ENCODE data around the gene MYO1E. TPM values are rescaled to one million over a fixed set of nuclear protein-coding genes. Genes with fewer than 3 reads are reported as not detected.
"Not testable (repeated sequence)": the region's sequence is repeated elsewhere in the genome, so short reads cannot be mapped to it uniquely, and the experiment has no call there.

The MYO1E gene
- total RNA-seq, 6 experiments from 2014 or later, result 45.2 to 139 (median 68.9) TPM

DNA sequence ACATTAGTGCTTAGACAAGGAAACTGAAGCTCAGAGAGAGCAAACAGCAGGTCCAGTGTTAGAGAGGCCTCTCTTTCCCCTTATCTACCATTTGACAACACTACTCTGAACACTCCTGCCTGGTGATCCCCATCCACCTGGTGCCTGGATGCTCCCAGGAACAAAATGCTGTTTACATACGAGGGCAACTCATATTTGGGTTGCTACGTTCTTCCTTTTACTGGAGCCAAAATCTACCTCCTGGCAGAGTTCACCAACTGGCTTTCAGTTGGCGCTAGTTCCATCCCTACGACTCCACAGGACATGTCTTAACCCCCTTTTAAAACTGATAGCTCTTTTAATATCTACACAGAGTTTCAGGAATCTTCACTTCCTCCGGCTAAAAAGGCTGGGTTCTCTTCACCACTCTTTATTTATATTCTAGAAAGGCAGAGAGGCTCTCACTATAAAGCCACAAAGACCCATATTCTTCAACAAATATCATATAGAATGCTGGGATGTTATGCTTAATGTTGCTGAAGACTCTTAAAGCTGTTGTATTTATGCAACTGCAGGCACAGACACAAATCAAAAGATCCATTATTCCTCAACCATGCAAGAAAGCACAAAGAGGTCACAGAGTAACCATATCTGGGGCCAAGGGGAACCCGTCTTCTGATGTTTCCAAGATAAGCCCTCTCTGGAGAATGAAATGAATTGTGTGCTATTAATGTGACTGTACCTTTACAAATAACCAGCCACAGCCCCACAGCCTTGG, 219.8 kb downstream of the MYO1E start:
- ATAC-seq (no peak), DNase-seq (no peak)
- Histone ChIP-seq H3K36me3 (peaks cover 0 to 45% (median 16%) of the 10 kb centered on the region in 4 donors), H3K9me3 (no peaks in the 10 kb centered on the region), H3K27me3 (no peaks in the 10 kb centered on the region), H3K4me1 (no peaks in the 10 kb centered on the region), H3K27ac (no peak overlapping the region), H3K4me3 (no peak overlapping the region)
- intact Hi-C loops (cut with DNase I), result no loop called here
- TF ChIP-seq, protein P1, sequence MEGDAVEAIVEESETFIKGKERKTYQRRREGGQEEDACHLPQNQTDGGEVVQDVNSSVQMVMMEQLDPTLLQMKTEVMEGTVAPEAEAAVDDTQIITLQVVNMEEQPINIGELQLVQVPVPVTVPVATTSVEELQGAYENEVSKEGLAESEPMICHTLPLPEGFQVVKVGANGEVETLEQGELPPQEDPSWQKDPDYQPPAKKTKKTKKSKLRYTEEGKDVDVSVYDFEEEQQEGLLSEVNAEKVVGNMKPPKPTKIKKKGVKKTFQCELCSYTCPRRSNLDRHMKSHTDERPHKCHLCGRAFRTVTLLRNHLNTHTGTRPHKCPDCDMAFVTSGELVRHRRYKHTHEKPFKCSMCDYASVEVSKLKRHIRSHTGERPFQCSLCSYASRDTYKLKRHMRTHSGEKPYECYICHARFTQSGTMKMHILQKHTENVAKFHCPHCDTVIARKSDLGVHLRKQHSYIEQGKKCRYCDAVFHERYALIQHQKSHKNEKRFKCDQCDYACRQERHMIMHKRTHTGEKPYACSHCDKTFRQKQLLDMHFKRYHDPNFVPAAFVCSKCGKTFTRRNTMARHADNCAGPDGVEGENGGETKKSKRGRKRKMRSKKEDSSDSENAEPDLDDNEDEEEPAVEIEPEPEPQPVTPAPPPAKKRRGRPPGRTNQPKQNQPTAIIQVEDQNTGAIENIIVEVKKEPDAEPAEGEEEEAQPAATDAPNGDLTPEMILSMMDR (IDR thresholded peaks at IDR 0.05), result no peak
- no peak for TF ChIP-seq POLR2A (IDR thresholded peaks at IDR 0.05)
- 92% methylated on average over 4 of the region's 6 CpGs for WGBS (ENCODE audit: insufficient coverage, low coverage, low lambda C conversion rate, missing lambda C conversion rate)

GRCh38 chr15:59150185-59150584, 222.5 kb downstream of the MYO1E start:
- TF ChIP-seq POLR2A (IDR thresholded peaks at IDR 0.05), result no peak
- TF ChIP-seq, protein P1 (IDR thresholded peaks at IDR 0.05), result no peak
- Histone ChIP-seq H3K27me3 (no peaks in the 10 kb centered on the region), H3K4me1 (no peaks in the 10 kb centered on the region), H3K27ac (no peak overlapping the region), H3K4me3 (no peak overlapping the region), H3K9me3 (no peaks in the 10 kb centered on the region), H3K36me3 (peaks cover 0 to 36% (median 15%) of the 10 kb centered on the region in 4 donors)
- intact Hi-C loops (cut with DNase I), result no loop called here
- DNase-seq (no peak), ATAC-seq (no peak)
- WGBS (ENCODE audit: insufficient coverage, low coverage, low lambda C conversion rate, missing lambda C conversion rate), result 100% methylated on average over 1 of the region's 2 CpGs

- no peak for TF ChIP-seq POLR2A (IDR thresholded peaks at IDR 0.05)
- TF ChIP-seq, protein P1 (IDR thresholded peaks at IDR 0.05), result no peak
- DNase-seq (no peak), ATAC-seq (no peak)
- Histone ChIP-seq H3K4me3 (no peak overlapping the region), H3K27ac (no peak overlapping the region), H3K4me1 (no peaks in the 10 kb centered on the region), H3K36me3 (peaks cover 0 to 32% (median 10%) of the 10 kb centered on the region in 4 donors), H3K9me3 (no peaks in the 10 kb centered on the region), H3K27me3 (no peaks in the 10 kb centered on the region)
- intact Hi-C loops (cut with DNase I), result no loop called here
- 86% methylated on average over 2 of the region's 2 CpGs for WGBS (ENCODE audit: insufficient coverage, low coverage, low lambda C conversion rate, missing lambda C conversion rate)
Measured at GRCh38 chr15:59148153-59148833, 224.4 kb downstream of the MYO1E start.

DNA sequence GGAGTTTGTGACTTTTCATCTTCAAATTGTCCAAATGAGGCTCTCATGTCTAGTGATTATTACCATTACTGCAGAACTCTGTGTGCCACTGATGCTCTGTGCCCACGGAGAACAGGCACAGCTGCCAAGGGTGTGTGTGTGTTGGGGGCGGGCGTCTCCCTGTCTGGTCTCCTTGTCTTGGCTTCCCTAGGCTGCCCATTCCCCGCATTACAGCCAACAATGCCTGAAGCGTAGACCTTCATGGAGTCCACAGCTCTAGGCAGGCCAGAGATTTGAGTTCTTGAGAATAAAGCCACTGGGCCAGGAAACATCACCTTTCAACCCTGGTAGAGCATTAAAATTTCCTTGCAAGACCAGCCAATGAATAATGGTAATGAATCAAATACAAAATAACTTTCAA, 225.0 kb downstream of the MYO1E start:
- H3K4me1 ChIP-seq, result no peaks in the 10 kb centered on the region
- TF ChIP-seq, protein P1 (IDR thresholded peaks at IDR 0.05), result no peak
- no peak for TF ChIP-seq POLR2A (IDR thresholded peaks at IDR 0.05)
- ATAC-seq (no peak), DNase-seq (no peak)
- H3K4me3 ChIP-seq, result no peak overlapping the region
- H3K9me3 ChIP-seq, result no peaks in the 10 kb centered on the region
- H3K27me3 ChIP-seq, result no peaks in the 10 kb centered on the region
- H3K36me3 ChIP-seq, result peaks cover 0 to 25% (median 6%) of the 10 kb centered on the region in 4 donors
- intact Hi-C loops (cut with DNase I), result no loop called here
- no peak overlapping the region for H3K27ac ChIP-seq
- no CpG with 5 or more reads among the region's 5 CpGs for WGBS (ENCODE audit: insufficient coverage, low coverage, low lambda C conversion rate, missing lambda C conversion rate)

GRCh38 chr15:59144594-59144993, 228.1 kb downstream of the MYO1E start:
- 88% methylated on average over 10 of the region's 10 CpGs for WGBS (ENCODE audit: insufficient coverage, low coverage, low lambda C conversion rate, missing lambda C conversion rate)
- ATAC-seq; H3K4me1 ChIP-seq; H3K4me3 ChIP-seq; H3K9me3 ChIP-seq; H3K27me3 ChIP-seq; H3K27ac ChIP-seq; DNase-seq; intact Hi-C loops (cut with DNase I): not testable (repeated sequence)
- H3K36me3 ChIP-seq, result peaks cover 0 to 13% (median 6%) of the 10 kb centered on the region in 4 donors
